ENCODE results near the gene CCDC137. TPM values are rescaled to one million over a fixed set of nuclear protein-coding genes. Genes with fewer than 3 reads are reported as not detected.

Gene CCDC137
- total RNA-seq, 2 donors from 2014 or later, result 18.5 to 27.7 TPM

- H3K4me1 ChIP-seq (replicated peaks), result peaks cover 21% of the 10 kb centered on the region
Measured at GRCh38 chr17:81714412-81715106, 48.0 kb downstream of the CCDC137 start.

GRCh38 chr17:81715107-81715871 lies 48.8 kb downstream of the CCDC137 start:
- Histone ChIP-seq H3K27me3 (replicated peaks; ENCODE audit: insufficient read depth) (no peaks in the 10 kb centered on the region), H3K27ac (no peak overlapping the region), H3K4me3 (no peak overlapping the region), H3K4me1 (replicated peaks) (peaks cover 21% of the 10 kb centered on the region), H3K36me3 (no peaks in the 10 kb centered on the region), H3K9me3 (no peaks in the 10 kb centered on the region)
- TF ChIP-seq POLR2AphosphoS5 (IDR thresholded peaks at IDR 0.05) (no peak), CTCF (IDR thresholded peaks at IDR 0.05) (no peak), POLR2A (IDR thresholded peaks at IDR 0.05) (no peak)
- WGBS, result 75% methylated on average over 31 of the region's 32 CpGs
- intact Hi-C loops (cut with DNase I), result no loop called here
- no peak for DNase-seq (ENCODE audit: low spot score)

More at GRCh38 chr17:81714412-81715106, 48.0 kb downstream of the CCDC137 start:
- Histone ChIP-seq H3K4me3 (no peak overlapping the region), H3K27ac (no peak overlapping the region), H3K9me3 (no peaks in the 10 kb centered on the region), H3K36me3 (no peaks in the 10 kb centered on the region), H3K27me3 (replicated peaks; ENCODE audit: insufficient read depth) (no peaks in the 10 kb centered on the region)
- TF ChIP-seq POLR2AphosphoS5 (IDR thresholded peaks at IDR 0.05) (no peak), POLR2A (IDR thresholded peaks at IDR 0.05) (no peak), CTCF (IDR thresholded peaks at IDR 0.05) (no peak)
- DNase-seq (ENCODE audit: low spot score), result no peak
- WGBS, result 93% methylated on average over 30 of the region's 39 CpGs
- intact Hi-C loops (cut with DNase I), result no loop called here

GRCh38 chr17:81715872-81716673 lies 49.5 kb downstream of the CCDC137 start:
- TF ChIP-seq CTCF (IDR thresholded peaks at IDR 0.05) (no peak), POLR2AphosphoS5 (IDR thresholded peaks at IDR 0.05) (no peak), POLR2A (IDR thresholded peaks at IDR 0.05) (no peak)
- no peak for DNase-seq (ENCODE audit: low spot score)
- Histone ChIP-seq H3K27me3 (replicated peaks; ENCODE audit: insufficient read depth) (no peaks in the 10 kb centered on the region), H3K36me3 (no peaks in the 10 kb centered on the region), H3K9me3 (no peaks in the 10 kb centered on the region), H3K4me1 (replicated peaks) (peaks cover 17% of the 10 kb centered on the region), H3K4me3 (no peak overlapping the region), H3K27ac (no peak overlapping the region)
- WGBS, result 88% methylated on average over 43 of the region's 43 CpGs
- intact Hi-C loops (cut with DNase I), result no loop called here

- H3K36me3 ChIP-seq, result no peaks in the 10 kb centered on the region
- DNase-seq (ENCODE audit: low spot score), result no peak
- intact Hi-C loops (cut with DNase I), result no loop called here
- no peak overlapping the region for H3K4me3 ChIP-seq
- H3K4me1 ChIP-seq (replicated peaks), result peaks cover 14% of the 10 kb centered on the region
- no peaks in the 10 kb centered on the region for H3K9me3 ChIP-seq
- H3K27ac ChIP-seq, result no peak overlapping the region
- WGBS, result 98% methylated on average over 12 of the region's 12 CpGs
- H3K27me3 ChIP-seq (replicated peaks; ENCODE audit: insufficient read depth), result no peaks in the 10 kb centered on the region
- no peak for TF ChIP-seq POLR2AphosphoS5 (IDR thresholded peaks at IDR 0.05)
- TF ChIP-seq POLR2A (IDR thresholded peaks at IDR 0.05), result no peak
Measured at GRCh38 chr17:81716674-81716996, 50.1 kb downstream of the CCDC137 start.

GRCh38 chr17:81717049-81717765 lies 50.7 kb downstream of the CCDC137 start:
- Histone ChIP-seq H3K27ac (no peak overlapping the region), H3K9me3 (no peaks in the 10 kb centered on the region), H3K36me3 (no peaks in the 10 kb centered on the region), H3K27me3 (replicated peaks; ENCODE audit: insufficient read depth) (no peaks in the 10 kb centered on the region), H3K4me1 (replicated peaks) (peaks cover 14% of the 10 kb centered on the region), H3K4me3 (no peak overlapping the region)
- WGBS, result 95% methylated on average over 24 of the region's 25 CpGs
- TF ChIP-seq CTCF (IDR thresholded peaks at IDR 0.05) (no peak), POLR2A (IDR thresholded peaks at IDR 0.05) (no peak), POLR2AphosphoS5 (IDR thresholded peaks at IDR 0.05) (no peak)
- intact Hi-C loops (cut with DNase I), result no loop called here
- no peak for DNase-seq (ENCODE audit: low spot score)

Data from prostate gland (tissue), 2 donors.